Spleen (tissue), 7 donors: Measurements from ENCODE around the gene TCF3.

Experiments
- CTCF ChIP-seq, 11 experiments: fragments of 200-600 bp in 7 of 11; fragments of 450-650 bp in 4 of 11; sonication (generic) in 4 of 11; IDR thresholded peaks in 8 of 11; conservative IDR thresholded peaks in 3 of 11; 1 replicate in 7 of 11; 2 replicates in 4 of 11; pipeline versions ENCODE4 v1.4.0 to v1.8.0; 2016 to 2021; ENCODE audit warnings: antibody characterized with exemption in 11 of 11, inconsistent platforms in 4 of 11, mild to moderate bottlenecking in 1 of 11
- POLR2A ChIP-seq, 3 donors: fragments of 450-650 bp; IDR thresholded peaks; one replicate each; pipeline ENCODE4 v1.5.1; 2017; ENCODE audit warnings: antibody characterized with exemption in 3 of 3, mild to moderate bottlenecking in 1 of 3
- donor health status: DM: no; HTN: no; CAD: no; lungs with moderate emphysema.
- donor health status: DM: no; HTN: no; CAD: no.
- donor health status: DM: no; HTN: no; CAD: no.

GRCh38 chr19:1636325-1637236, 15.8 kb downstream of the TCF3 start:
- TF ChIP-seq CTCF (IDR thresholded peaks at IDR 0.05 in 8 of 11, conservative IDR thresholded peaks at IDR 0.05 in 3 of 11), result no peak
- TF ChIP-seq POLR2A (IDR thresholded peaks at IDR 0.05), result no peak
